ENCODE measurements around the gene FOXD2. TPM values are rescaled to one million over a fixed set of nuclear protein-coding genes. Genes with fewer than 3 reads are reported as not detected.

FOXD2 gene
- total RNA-seq, 6 experiments from 2014 or later: 0.19 to 0.31 (median 0.21) TPM

- peak overlapping the region; percentile 78; the same call in 1 of the 2 replicates for H3K4me3 Mint-ChIP-seq
- H3K27me3 Mint-ChIP-seq (ENCODE audit: insufficient read depth): no peaks in the 10 kb centered on the region; the same call in 1 of the 2 replicates
- peaks cover 50% of the 10 kb centered on the region for H3K4me1 Mint-ChIP-seq (ENCODE audit: low read depth)
- H3K36me3 Mint-ChIP-seq (ENCODE audit: low read depth): no peaks in the 10 kb centered on the region
- no peak for DNase-seq
- no peaks in the 10 kb centered on the region for H3K9me3 Mint-ChIP-seq
- 0 out of 2 replicates have a peak overlapping the region, but pooled peaks have one; percentile 14 for H3K27ac Mint-ChIP-seq
- TF ChIP-seq CTCF (IDR thresholded peaks at IDR 0.05): no peak
Observed at GRCh38 chr1:47433477-47434050, 4.3 kb upstream of the FOXD2 start.

GRCh38 chr1:47434051-47434842 is 3.6 kb upstream of the FOXD2 start:
- Mint-ChIP-seq H3K4me3 (peak overlapping the region; percentile 78), H3K27ac (peak overlapping the region; percentile 14; the same call in 1 of the 2 replicates), H3K4me1 (ENCODE audit: low read depth) (peaks cover 50% of the 10 kb centered on the region), H3K36me3 (ENCODE audit: low read depth) (no peaks in the 10 kb centered on the region), H3K27me3 (ENCODE audit: insufficient read depth) (no peaks in the 10 kb centered on the region; the same call in 1 of the 2 replicates), H3K9me3 (no peaks in the 10 kb centered on the region)
- no peak for TF ChIP-seq CTCF (IDR thresholded peaks at IDR 0.05)
- DNase-seq: no peak

- TF ChIP-seq CTCF (IDR thresholded peaks at IDR 0.05): no peak
- Mint-ChIP-seq H3K4me1 (ENCODE audit: low read depth) (peaks cover 50% of the 10 kb centered on the region), H3K36me3 (ENCODE audit: low read depth) (no peaks in the 10 kb centered on the region), H3K4me3 (peak overlapping the region; percentile 92), H3K27ac (peak overlapping the region; percentile 80; the same call in 1 of the 2 replicates), H3K9me3 (no peaks in the 10 kb centered on the region), H3K27me3 (ENCODE audit: insufficient read depth) (no peaks in the 10 kb centered on the region; the same call in 1 of the 2 replicates)
- DNase-seq: no peak
Observed at GRCh38 chr1:47435506-47436303, 2.1 kb upstream of the FOXD2 start.

- DNase-seq: peak; percentile 37
- H3K4me3 Mint-ChIP-seq: peak overlapping the region; percentile 92
- H3K9me3 Mint-ChIP-seq: no peaks in the 10 kb centered on the region
- H3K36me3 Mint-ChIP-seq (ENCODE audit: low read depth): no peaks in the 10 kb centered on the region
- peaks cover 42% of the 10 kb centered on the region for H3K4me1 Mint-ChIP-seq (ENCODE audit: low read depth)
- H3K27ac Mint-ChIP-seq: peak overlapping the region; percentile 80
- no peaks in the 10 kb centered on the region; the same call in 1 of the 2 replicates for H3K27me3 Mint-ChIP-seq (ENCODE audit: insufficient read depth)
- TF ChIP-seq CTCF (IDR thresholded peaks at IDR 0.05): peak; percentile 91
Observed at GRCh38 chr1:47436304-47436978, 1.4 kb upstream of the FOXD2 start.

DNA sequence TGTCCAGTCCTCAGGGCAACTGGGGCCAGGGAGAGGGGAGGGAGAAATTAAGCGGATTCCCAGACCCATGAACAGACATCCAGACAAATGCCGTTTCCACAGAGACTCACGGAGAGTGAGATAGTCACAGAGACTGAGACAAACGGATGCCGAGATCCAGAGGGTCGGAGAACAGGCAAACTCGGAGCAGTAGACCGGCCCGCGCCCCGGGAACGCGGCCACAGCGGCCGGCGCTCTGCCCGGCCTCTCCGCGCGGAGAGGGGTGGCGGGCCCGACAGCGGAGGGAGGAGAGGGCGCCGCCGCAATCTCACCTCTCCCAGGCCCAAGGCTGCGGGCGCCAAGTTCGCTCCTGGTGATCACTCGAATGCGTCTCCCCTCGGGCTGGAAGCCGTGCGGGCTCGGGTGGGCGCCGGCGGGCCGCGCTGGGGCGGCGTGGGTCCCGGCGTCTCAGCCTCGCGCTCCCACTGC is 831 bp upstream of the FOXD2 start:
- DNase-seq: peak; percentile 8
- peak overlapping the region; percentile 80 for H3K27ac Mint-ChIP-seq

More for the DNA sequence above, 831 bp upstream of the FOXD2 start:
- no peak for TF ChIP-seq CTCF (IDR thresholded peaks at IDR 0.05)
- Mint-ChIP-seq H3K4me1 (ENCODE audit: low read depth) (peaks cover 37% of the 10 kb centered on the region), H3K27me3 (ENCODE audit: insufficient read depth) (no peaks in the 10 kb centered on the region; the same call in 1 of the 2 replicates), H3K36me3 (ENCODE audit: low read depth) (no peaks in the 10 kb centered on the region), H3K9me3 (no peaks in the 10 kb centered on the region), H3K4me3 (peak overlapping the region; percentile 92)
